Skeletal muscle tissue (tissue), 4 donors: ENCODE measurements around the gene IL2RA. TPM values are rescaled to one million over a fixed set of nuclear protein-coding genes. Genes with fewer than 3 reads are reported as not detected.

Source experiments
- H3K27ac ChIP-seq: one replicate; pipeline ENCODE4 v1.7.0; 2013; ENCODE audit warnings: mild to moderate bottlenecking, low read depth, low read length, inconsistent platforms
- H3K27me3 ChIP-seq, 3 donors: one replicate each; pipeline ENCODE4 v1.7.0; 2013; ENCODE audit warnings: low read length in 3 of 3; ENCODE audit not compliant: control insufficient read depth in 3 of 3, insufficient read depth in 3 of 3
- H3K36me3 ChIP-seq, 3 donors: one replicate each; pipeline ENCODE4 v1.7.0; 2013; ENCODE audit warnings: low read length in 3 of 3; ENCODE audit not compliant: control insufficient read depth in 3 of 3, insufficient read depth in 3 of 3
- H3K4me1 ChIP-seq, 3 donors: one replicate each; pipeline ENCODE4 v1.7.0; 2013; ENCODE audit warnings: low read length in 3 of 3, mild to moderate bottlenecking in 3 of 3; ENCODE audit not compliant: control insufficient read depth in 3 of 3, insufficient read depth in 3 of 3
- H3K4me3 ChIP-seq, 3 donors: one replicate each; pipeline ENCODE4 v1.7.0; 2013; ENCODE audit warnings: low read length in 3 of 3
- H3K9ac ChIP-seq, 3 donors: one replicate each; pipeline ENCODE4 v1.7.0; 2013; ENCODE audit warnings: low read length in 3 of 3, mild to moderate bottlenecking in 3 of 3, moderate library complexity in 2 of 3, low read depth in 1 of 3
- H3K9me3 ChIP-seq, 3 donors: one replicate each; pipeline ENCODE4 v1.7.0; 2013; ENCODE audit warnings: low read length in 3 of 3; ENCODE audit not compliant: control insufficient read depth in 3 of 3
- total RNA-seq: library from RNA; depleted of rRNA; stranded (reverse); fragments of >200 nt; gene quantifications from one replicate; pipeline ENCODE4 v1.2.3, GENCODE V29; 2014
- donor health status: Osteomylitis.

Gene IL2RA
- total RNA-seq, 1 donor from 2014 or later: not detected

GRCh38 chr10:6030217-6030616 is 31.9 kb downstream of the IL2RA start:
- Histone ChIP-seq H3K27ac (no peak overlapping the region), H3K9ac (no peak overlapping the region), H3K4me1 (no peaks in the 10 kb centered on the region), H3K4me3 (no peak overlapping the region), H3K9me3 (peaks cover 0 to 6% (median 0%) of the 10 kb centered on the region in 3 donors), H3K27me3 (no peaks in the 10 kb centered on the region), H3K36me3 (no peaks in the 10 kb centered on the region)

- peaks cover 0 to 6% (median 0%) of the 10 kb centered on the region in 3 donors for H3K9me3 ChIP-seq
- no peak overlapping the region for H3K9ac ChIP-seq
- no peaks in the 10 kb centered on the region for H3K27me3 ChIP-seq
- no peak overlapping the region for H3K27ac ChIP-seq
- no peaks in the 10 kb centered on the region for H3K4me1 ChIP-seq
- no peaks in the 10 kb centered on the region for H3K36me3 ChIP-seq
- no peak overlapping the region for H3K4me3 ChIP-seq
Observed at GRCh38 chr10:6027929-6028328, 34.2 kb downstream of the IL2RA start.

DNA sequence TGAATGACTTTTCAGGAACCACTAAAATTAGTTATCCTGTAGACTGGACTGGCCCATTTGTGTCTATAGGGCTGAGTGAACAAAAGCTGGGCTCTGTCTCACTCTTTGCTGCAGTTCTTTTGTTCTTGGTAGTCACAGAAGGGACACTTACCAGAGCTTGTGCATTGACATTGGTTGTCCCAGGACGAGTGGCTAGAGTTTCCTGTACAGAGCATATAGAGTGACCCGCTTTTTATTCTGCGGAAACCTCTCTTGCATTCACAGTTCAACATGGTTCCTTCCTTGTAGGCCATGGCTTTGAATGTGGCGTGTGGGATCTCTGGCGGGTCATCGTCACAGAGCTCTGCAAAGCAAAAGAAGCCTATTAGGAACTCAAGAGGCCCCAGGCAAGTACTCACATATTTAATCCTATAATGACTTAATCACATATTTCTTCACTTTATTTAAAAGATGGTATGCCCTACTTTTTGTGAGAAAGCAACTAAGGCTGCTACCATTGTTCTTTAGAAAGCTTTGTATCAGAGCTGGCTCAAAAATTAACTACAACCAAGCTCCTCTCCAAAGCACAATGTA is 36.4 kb downstream of the IL2RA start:
- Histone ChIP-seq H3K27me3 (no peaks in the 10 kb centered on the region), H3K4me1 (no peaks in the 10 kb centered on the region), H3K36me3 (no peaks in the 10 kb centered on the region), H3K27ac (no peak overlapping the region), H3K9me3 (peaks cover 0 to 5% (median 0%) of the 10 kb centered on the region in 3 donors), H3K9ac (no peak overlapping the region), H3K4me3 (no peak overlapping the region)

- Histone ChIP-seq H3K27ac (no peak overlapping the region), H3K27me3 (no peaks in the 10 kb centered on the region), H3K9ac (no peak overlapping the region), H3K9me3 (no peaks in the 10 kb centered on the region), H3K4me1 (no peaks in the 10 kb centered on the region), H3K36me3 (no peaks in the 10 kb centered on the region), H3K4me3 (no peak overlapping the region)
Observed at GRCh38 chr10:6024334-6024682, 37.9 kb downstream of the IL2RA start.

DNA sequence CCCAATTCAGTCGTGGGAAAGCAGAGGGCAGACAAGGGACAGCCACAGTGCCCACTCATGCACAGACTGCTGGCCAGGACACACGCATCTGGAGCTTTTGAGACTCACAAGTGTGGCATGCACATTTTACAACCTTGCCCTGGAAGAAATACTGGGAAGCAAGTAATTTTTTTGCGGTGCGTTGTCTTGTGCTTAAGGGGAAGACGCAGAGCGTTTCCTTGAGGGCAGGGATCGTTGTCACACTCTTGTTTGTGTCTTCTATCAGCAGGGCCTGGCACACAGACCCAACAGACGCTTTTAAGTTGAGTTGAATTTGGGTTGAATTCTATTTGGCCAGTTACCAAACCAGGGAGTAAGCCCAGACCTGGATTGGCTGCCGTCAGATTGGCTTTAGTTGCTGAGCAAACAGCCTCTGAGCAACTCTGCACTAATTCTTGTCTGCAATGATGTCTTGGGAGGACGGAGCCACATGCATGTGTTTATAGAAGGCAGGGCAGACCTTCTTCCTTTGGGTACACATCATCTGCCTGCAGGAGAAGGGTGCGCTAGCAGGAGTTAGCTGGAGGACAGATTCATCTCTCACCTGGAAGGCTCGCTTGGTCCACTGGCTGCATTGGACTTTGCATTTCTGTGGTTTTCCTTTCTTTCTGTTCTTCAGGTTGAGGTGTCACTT is 38.4 kb downstream of the IL2RA start:
- Histone ChIP-seq H3K36me3 (no peaks in the 10 kb centered on the region), H3K9me3 (no peaks in the 10 kb centered on the region), H3K27ac (no peak overlapping the region), H3K4me1 (no peaks in the 10 kb centered on the region), H3K9ac (no peak overlapping the region), H3K4me3 (no peak overlapping the region), H3K27me3 (no peaks in the 10 kb centered on the region)

- Histone ChIP-seq H3K36me3 (no peaks in the 10 kb centered on the region), H3K27ac (no peak overlapping the region), H3K4me1 (no peaks in the 10 kb centered on the region), H3K9me3 (no peaks in the 10 kb centered on the region), H3K9ac (no peak overlapping the region), H3K4me3 (no peak overlapping the region), H3K27me3 (no peaks in the 10 kb centered on the region)
Observed at GRCh38 chr10:6022660-6023059, 39.5 kb downstream of the IL2RA start.

GRCh38 chr10:6020826-6021225 is 41.3 kb downstream of the IL2RA start:
- H3K27ac ChIP-seq: no peak overlapping the region
- H3K36me3 ChIP-seq: no peaks in the 10 kb centered on the region
- H3K9ac ChIP-seq: no peak overlapping the region
- H3K27me3 ChIP-seq: no peaks in the 10 kb centered on the region
- no peaks in the 10 kb centered on the region for H3K4me1 ChIP-seq
- H3K9me3 ChIP-seq: no peaks in the 10 kb centered on the region
- H3K4me3 ChIP-seq: no peak overlapping the region

DNA sequence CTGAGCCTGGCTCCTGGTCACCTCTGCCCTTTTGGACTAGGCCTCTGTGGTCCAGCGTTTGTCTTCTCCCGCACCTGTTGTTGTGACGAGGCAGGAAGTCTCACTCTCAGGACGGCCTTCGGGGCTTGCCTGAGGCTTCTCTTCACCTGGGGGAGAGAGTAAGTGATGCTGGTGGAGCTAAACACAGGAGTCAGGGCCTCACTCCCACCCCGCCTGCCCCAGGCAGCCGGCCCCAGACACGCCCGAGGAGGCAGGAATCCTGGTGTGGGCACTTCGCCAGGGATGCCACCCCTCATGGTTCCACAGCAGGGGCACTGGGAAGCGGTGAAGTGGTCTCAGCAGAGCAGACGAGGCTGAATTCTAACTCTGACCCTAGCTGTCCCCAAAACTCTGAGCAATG is 42.4 kb downstream of the IL2RA start:
- Histone ChIP-seq H3K36me3 (no peaks in the 10 kb centered on the region), H3K9ac (no peak overlapping the region), H3K9me3 (no peaks in the 10 kb centered on the region)

DNA sequence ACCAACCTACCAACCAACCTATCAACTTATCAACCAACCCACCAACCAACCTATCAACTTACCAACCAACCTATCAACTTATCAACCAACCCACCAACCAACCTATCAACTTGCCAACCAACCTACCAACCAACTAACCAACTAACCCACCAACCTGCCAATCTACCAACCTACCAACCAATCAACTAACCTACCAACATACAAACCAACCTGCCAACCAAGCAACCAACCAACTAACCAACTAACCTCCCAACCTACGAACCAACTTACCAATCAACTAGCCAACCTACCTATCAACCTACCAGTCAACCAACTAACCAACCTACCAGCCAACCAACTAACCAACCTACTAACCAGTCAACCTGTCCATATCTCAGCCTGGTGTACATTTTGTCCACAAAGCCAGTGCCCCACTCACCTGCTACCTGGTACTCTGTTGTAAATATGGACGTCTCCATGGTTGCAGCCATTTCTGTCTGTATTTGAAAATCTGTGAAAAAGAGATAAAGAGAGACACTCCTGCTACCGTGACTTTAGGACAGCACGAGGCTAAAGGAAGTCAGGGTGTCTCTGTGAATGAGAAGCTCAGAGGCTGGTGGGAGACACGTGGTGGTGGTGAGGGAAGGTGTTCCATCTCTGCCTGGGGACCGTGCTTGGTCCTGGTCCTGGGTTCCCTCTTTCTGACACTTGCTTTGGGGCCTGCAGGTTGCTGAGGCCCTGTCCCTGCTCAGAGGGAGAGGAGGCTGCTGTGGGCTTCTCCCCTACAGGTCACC is 43.0 kb downstream of the IL2RA start:
- H3K9ac ChIP-seq: no peak overlapping the region
- H3K4me3 ChIP-seq: no peak overlapping the region
- H3K9me3 ChIP-seq: no peaks in the 10 kb centered on the region
- H3K27ac ChIP-seq: no peak overlapping the region
- no peaks in the 10 kb centered on the region for H3K36me3 ChIP-seq
- no peaks in the 10 kb centered on the region for H3K27me3 ChIP-seq
- H3K4me1 ChIP-seq: peaks cover 0 to 2% (median 0%) of the 10 kb centered on the region in 3 donors

More for the DNA sequence above, 42.4 kb downstream of the IL2RA start:
- Histone ChIP-seq H3K4me3 (no peak overlapping the region), H3K27me3 (no peaks in the 10 kb centered on the region), H3K4me1 (no peaks in the 10 kb centered on the region), H3K27ac (no peak overlapping the region)

- Histone ChIP-seq H3K4me3 (no peak overlapping the region), H3K9ac (no peak overlapping the region), H3K36me3 (no peaks in the 10 kb centered on the region), H3K4me1 (peaks cover 0 to 3% (median 0%) of the 10 kb centered on the region in 3 donors), H3K9me3 (no peaks in the 10 kb centered on the region), H3K27me3 (no peaks in the 10 kb centered on the region), H3K27ac (no peak overlapping the region)
Observed at GRCh38 chr10:6018422-6018821, 43.7 kb downstream of the IL2RA start.
